A673 (cell line): ENCODE measurements around the gene ZGLP1. TPM values are rescaled to one million over a fixed set of nuclear protein-coding genes. Genes with fewer than 3 reads are reported as not detected.

Experiments used
- BruUV-seq: library from RNA; stranded (reverse); fragments of 400-500 nt; replicated peaks from 2 replicates; lab custom pipeline; 2021; lab: Mats Ljungman, UMichigan
- CTCF ChIA-PET: fragments of 300-600 bp; sonication (Branson Sonifier 250); formaldehyde crosslinking; loops from one replicate; lab custom pipeline; 2022; ENCODE audit warnings: antibody characterized with exemption; lab: Charles Lee
- POLR2A ChIA-PET: fragments of 300-600 bp; sonication (Branson Sonifier 250); formaldehyde crosslinking; loops from one replicate; lab custom pipeline; 2022; ENCODE audit warnings: antibody characterized with exemption; ENCODE audit not compliant: low non-redundant PET; lab: Charles Lee
- DNase-seq: peaks from one replicate; pipeline ENCODE4 v3.0.0-alpha.2; 2015; ENCODE audit warnings: low spot score
- H3K27ac ChIP-seq: fragments of 200-600 bp; sonication (generic); 2 replicates; pipeline ENCODE4 v1.5.1; 2016; ENCODE audit warnings: mixed run types, low read depth, mild to moderate bottlenecking, mixed read lengths, antibody characterized with exemption, low read length; ENCODE audit not compliant: poor library complexity, severe bottlenecking
- H3K27me3 ChIP-seq: fragments of 200-600 bp; sonication (generic); replicated peaks from 2 replicates; pipeline ENCODE4 v1.6.1; 2017; ENCODE audit warnings: mixed run types, low read depth, mild to moderate bottlenecking, mixed read lengths, antibody characterized with exemption, low read length; ENCODE audit not compliant: insufficient read depth, poor library complexity
- H3K36me3 ChIP-seq: fragments of 200-600 bp; sonication (generic); 2 replicates; pipeline ENCODE4 v1.6.1; 2016; ENCODE audit warnings: mixed run types, mild to moderate bottlenecking, mixed read lengths, antibody characterized with exemption, low read length; ENCODE audit not compliant: insufficient read depth, poor library complexity, severe bottlenecking
- H3K4me1 ChIP-seq: fragments of 200-600 bp; sonication (generic); 2 replicates; pipeline ENCODE4 v1.6.1; 2017; ENCODE audit warnings: mixed run types, mild to moderate bottlenecking, mixed read lengths, antibody characterized with exemption, low read length; ENCODE audit not compliant: insufficient read depth, poor library complexity, severe bottlenecking
- H3K4me3 ChIP-seq: fragments of 200-600 bp; sonication (generic); 2 replicates; pipeline ENCODE4 v1.5.1; 2016; ENCODE audit warnings: low read depth, mixed run types, mild to moderate bottlenecking, mixed read lengths, low read length; ENCODE audit not compliant: poor library complexity, severe bottlenecking
- H3K9me3 ChIP-seq: fragments of 200-600 bp; sonication (generic); 2 replicates; pipeline ENCODE4 v1.6.1; 2016; ENCODE audit warnings: mixed run types, low read depth, mild to moderate bottlenecking, mixed read lengths, antibody characterized with exemption, low read length; ENCODE audit not compliant: poor library complexity, severe bottlenecking
- EZH2 ChIP-seq: fragments of 200-600 bp; sonication (generic); IDR thresholded peaks from 2 replicates; pipeline ENCODE4 v1.6.1; 2017; ENCODE audit warnings: borderline replicate concordance, low read depth, mild to moderate bottlenecking, mixed read lengths, antibody characterized with exemption, low read length; ENCODE audit not compliant: poor library complexity, severe bottlenecking
- intact Hi-C: fragments of 100-400 bp; cut with micrococcal nuclease; formaldehyde crosslinking; loops from one replicate; pipeline ENCODE4 v1.10.0; 2022; ENCODE audit not compliant: unreplicated experiment
- total RNA-seq: library from RNA; stranded (reverse); gene quantifications from 2 replicates; pipeline ENCODE4 v1.2.3, GENCODE V29; 2021
- TF ChIP-seq, protein P1 (sequence below): fragments of 300-800, 200-600 bp; sonication (generic); conservative IDR thresholded peaks from 2 replicates; pipeline ENCODE4 v1.5.1; 2017; ENCODE audit warnings: low read depth, mild to moderate bottlenecking, antibody characterized with exemption, low read length, moderate library complexity, mixed read lengths

Gene ZGLP1
- total RNA-seq, 1 experiment from 2014 or later, result 7.2 TPM

- DNase-seq, result no peak
- TF ChIP-seq, protein P1, sequence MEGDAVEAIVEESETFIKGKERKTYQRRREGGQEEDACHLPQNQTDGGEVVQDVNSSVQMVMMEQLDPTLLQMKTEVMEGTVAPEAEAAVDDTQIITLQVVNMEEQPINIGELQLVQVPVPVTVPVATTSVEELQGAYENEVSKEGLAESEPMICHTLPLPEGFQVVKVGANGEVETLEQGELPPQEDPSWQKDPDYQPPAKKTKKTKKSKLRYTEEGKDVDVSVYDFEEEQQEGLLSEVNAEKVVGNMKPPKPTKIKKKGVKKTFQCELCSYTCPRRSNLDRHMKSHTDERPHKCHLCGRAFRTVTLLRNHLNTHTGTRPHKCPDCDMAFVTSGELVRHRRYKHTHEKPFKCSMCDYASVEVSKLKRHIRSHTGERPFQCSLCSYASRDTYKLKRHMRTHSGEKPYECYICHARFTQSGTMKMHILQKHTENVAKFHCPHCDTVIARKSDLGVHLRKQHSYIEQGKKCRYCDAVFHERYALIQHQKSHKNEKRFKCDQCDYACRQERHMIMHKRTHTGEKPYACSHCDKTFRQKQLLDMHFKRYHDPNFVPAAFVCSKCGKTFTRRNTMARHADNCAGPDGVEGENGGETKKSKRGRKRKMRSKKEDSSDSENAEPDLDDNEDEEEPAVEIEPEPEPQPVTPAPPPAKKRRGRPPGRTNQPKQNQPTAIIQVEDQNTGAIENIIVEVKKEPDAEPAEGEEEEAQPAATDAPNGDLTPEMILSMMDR, result no peak
- TF ChIP-seq EZH2, result no peak
- Histone ChIP-seq H3K27ac (no peak overlapping the region), H3K36me3 (no peaks in the 10 kb centered on the region), H3K9me3 (no peaks in the 10 kb centered on the region), H3K27me3 (no peaks in the 10 kb centered on the region), H3K4me3 (no peak overlapping the region), H3K4me1 (peaks cover 33% of the 10 kb centered on the region)
- intact Hi-C loops, result no loop called here
- POLR2A ChIA-PET, result no interaction called here
- no TSS peak for BruUV-seq
- CTCF ChIA-PET, result interaction anchor here (0.6 kb wide), 1 partner anchor 285 kb away, joined by 10 read pairs; no protein-coding TSS in a partner anchor
These were observed 24.2 kb downstream of the ZGLP1 start for GRCh38 chr19:10285393-10285792.

- intact Hi-C loops, result no loop called here
- Histone ChIP-seq H3K36me3 (no peaks in the 10 kb centered on the region), H3K9me3 (no peaks in the 10 kb centered on the region), H3K4me3 (no peak overlapping the region), H3K4me1 (peaks cover 28% of the 10 kb centered on the region), H3K27ac (no peak overlapping the region), H3K27me3 (no peaks in the 10 kb centered on the region)
- TF ChIP-seq, protein P1, result no peak
- no peak for TF ChIP-seq EZH2
- ChIA-PET POLR2A (no interaction called here), CTCF (no interaction called here)
- DNase-seq, result no peak
- BruUV-seq, result no TSS peak
These were observed 24.7 kb downstream of the ZGLP1 start for GRCh38 chr19:10284960-10285278.

- CTCF ChIA-PET, result no interaction called here
- TF ChIP-seq, protein P1, result no peak
- no peak for TF ChIP-seq EZH2
- Histone ChIP-seq H3K4me1 (peaks cover 26% of the 10 kb centered on the region), H3K27ac (no peak overlapping the region), H3K4me3 (no peak overlapping the region), H3K36me3 (no peaks in the 10 kb centered on the region), H3K9me3 (no peaks in the 10 kb centered on the region), H3K27me3 (no peaks in the 10 kb centered on the region)
- no peak for DNase-seq
- POLR2A ChIA-PET, result no interaction called here
- intact Hi-C loops, result no loop called here
- BruUV-seq, result no TSS peak
These were observed 25.3 kb downstream of the ZGLP1 start for GRCh38 chr19:10284065-10284959.
